ENCODE data around the gene C11orf71. TPM values are rescaled to one million over a fixed set of nuclear protein-coding genes. Genes with fewer than 3 reads are reported as not detected.

Gene C11orf71, protein sequence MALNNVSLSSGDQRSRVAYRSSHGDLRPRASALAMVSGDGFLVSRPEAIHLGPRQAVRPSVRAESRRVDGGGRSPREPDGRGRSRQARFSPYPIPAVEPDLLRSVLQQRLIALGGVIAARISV
- polyA plus RNA-seq (ENCODE audit: low read depth in 6 of 6), result 10 to 100 TPM in 5 of 6 donors, 1 to 10 TPM in 1; 7.0 to 17.2 (median 15.4) TPM

DNA sequence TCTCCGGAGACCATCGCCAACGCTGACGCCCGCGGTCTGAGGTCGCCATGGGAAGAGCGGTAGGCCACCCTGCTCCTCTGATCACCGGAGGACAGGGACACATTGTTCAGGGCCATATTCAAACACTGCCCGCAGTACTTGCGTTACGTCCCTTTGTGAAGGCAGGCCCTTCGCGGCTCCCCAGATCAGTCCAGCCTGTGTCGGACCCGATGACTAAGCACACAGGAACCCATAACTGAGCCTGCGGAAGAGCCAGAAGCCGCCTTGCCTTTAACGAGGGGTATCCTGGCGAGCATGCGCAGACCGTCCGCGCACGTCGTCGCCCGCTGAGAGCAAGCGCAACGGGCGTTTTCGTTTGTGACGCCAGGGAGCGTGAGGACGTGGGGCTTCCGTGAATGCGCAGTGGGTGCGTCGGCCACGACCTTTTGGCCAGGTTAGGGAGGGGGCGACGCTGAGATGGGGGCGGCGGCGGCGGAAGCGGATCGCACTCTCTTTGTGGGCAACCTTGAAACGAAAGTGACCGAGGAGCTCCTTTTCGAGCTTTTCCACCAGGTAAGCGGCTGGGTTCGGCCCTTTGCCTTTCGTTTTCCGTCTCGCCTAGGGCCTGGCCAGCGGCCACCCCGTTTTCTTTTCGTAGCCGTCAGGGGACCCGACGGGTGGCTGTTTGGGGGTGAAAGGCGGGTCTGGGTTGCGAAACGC lies at the start of gene C11orf71, which contains the start of gene RBM7:
Gene C11orf71, minus strand, starts transcription at position 296 of the 699 bp plus-strand sequence. Its CDS starts 180 bp downstream, at position 116.
Gene RBM7, plus strand, starts transcription at position 451 of the 699 bp plus-strand sequence. Its CDS starts 6 bp downstream, at position 457.
- H3K36me3 Mint-ChIP-seq, result peaks cover 9 to 12% of the 10 kb centered on the region in 2 donors
- H3K27me3 Mint-ChIP-seq, result no peaks in the 10 kb centered on the region
- H3K9me3 Mint-ChIP-seq, result no peaks in the 10 kb centered on the region
- H3K4me1 Mint-ChIP-seq, result peaks cover 44 to 68% (median 50%) of the 10 kb centered on the region in 3 donors
- peak within 1 kb of the TSS; percentile 87 to 98 (median 96) for H3K4me3 Mint-ChIP-seq
- DNase-seq, result peak; percentile 96
- peak; percentile 90 to 91 for ATAC-seq (ENCODE audit: low read depth in 2 of 2)
- H3K27ac Mint-ChIP-seq, result peak within 1 kb of the TSS; percentile 97 to 99 (median 99)

DNA sequence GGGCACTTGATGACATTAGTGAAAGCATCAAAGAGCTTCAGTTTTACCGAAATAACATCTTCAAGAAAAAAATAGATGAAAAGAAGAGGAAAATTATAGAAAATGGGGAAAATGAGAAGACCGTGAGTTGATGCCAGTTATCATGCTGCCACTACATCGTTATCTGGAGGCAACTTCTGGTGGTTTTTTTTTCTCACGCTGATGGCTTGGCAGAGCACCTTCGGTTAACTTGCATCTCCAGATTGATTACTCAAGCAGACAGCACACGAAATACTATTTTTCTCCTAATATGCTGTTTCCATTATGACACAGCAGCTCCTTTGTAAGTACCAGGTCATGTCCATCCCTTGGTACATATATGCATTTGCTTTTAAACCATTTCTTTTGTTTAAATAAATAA lies 49.5 kb upstream of the C11orf71 start:
- Mint-ChIP-seq H3K36me3 (peaks cover 15 to 26% of the 10 kb centered on the region in 2 donors), H3K9me3 (peaks cover 0 to 6% (median 0%) of the 10 kb centered on the region in 7 donors), H3K27ac (no peak overlapping the region), H3K27me3 (no peaks in the 10 kb centered on the region), H3K4me3 (no peak overlapping the region), H3K4me1 (peaks cover 0 to 6% (median 0%) of the 10 kb centered on the region in 3 donors)
- DNase-seq (no peak), ATAC-seq (ENCODE audit: low read depth in 2 of 2) (no peak)

DNA sequence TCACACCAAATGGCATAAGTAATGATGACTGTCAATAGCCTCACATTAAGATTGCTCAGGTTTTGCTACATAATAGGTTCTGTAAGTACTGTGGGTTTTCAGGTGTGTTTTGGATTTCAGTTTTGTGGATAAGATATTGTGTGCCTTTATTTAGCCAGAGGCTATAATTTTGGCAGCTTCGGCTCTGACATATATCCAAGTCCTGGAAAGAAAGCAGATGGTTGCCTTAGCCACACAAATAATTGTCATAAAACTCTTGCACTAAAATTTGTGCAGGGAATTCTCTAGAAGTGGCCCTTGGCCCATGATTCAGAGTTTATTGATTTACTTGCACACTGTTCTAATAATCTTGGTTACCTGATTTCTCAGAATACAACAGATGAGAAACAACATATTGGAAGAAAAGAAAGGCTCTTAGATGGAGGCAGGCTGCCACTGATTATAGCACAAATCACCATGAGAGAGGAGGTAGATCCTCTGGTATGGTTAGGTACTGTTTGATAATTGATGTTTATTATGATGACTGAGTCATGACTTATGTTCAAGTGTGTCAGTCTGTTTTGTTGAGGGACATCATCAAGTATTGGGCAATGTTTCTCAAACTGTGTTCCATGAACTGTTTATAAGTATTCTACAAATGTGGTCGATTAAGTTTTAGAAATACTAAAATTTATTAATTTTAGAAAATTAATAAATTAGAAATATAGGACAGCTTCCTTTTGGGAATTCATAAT lies 48.6 kb upstream of the C11orf71 start:
- no peak overlapping the region for H3K27ac Mint-ChIP-seq
- no peaks in the 10 kb centered on the region for H3K27me3 Mint-ChIP-seq
- peaks cover 0 to 6% (median 0%) of the 10 kb centered on the region in 7 donors for H3K9me3 Mint-ChIP-seq
- peaks cover 0 to 6% (median 0%) of the 10 kb centered on the region in 3 donors for H3K4me1 Mint-ChIP-seq
- ATAC-seq (ENCODE audit: low read depth in 2 of 2) (no peak), DNase-seq (no peak)
- peaks cover 24 to 26% of the 10 kb centered on the region in 2 donors for H3K36me3 Mint-ChIP-seq
- no peak overlapping the region for H3K4me3 Mint-ChIP-seq

DNA sequence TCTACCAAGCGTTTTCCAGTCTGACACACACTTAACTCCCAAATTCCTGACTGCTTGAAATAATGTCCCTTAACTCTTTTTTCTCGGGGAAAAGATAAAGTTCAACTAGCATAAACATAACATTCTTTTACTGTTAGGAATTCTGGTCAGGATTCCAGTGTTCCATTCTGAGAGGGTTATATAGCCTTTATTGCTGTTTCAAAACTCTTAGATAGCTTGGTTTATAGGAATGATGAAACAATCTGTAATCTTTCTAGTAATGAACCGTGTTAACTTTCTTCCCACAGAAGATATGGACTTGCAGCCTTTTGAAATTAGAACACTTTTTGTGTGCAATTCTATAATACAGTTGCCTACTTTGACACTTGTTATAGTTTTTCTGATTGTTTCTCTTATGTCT lies 47.6 kb upstream of the C11orf71 start:
- no peak for ATAC-seq (ENCODE audit: low read depth in 2 of 2)
- DNase-seq, result no peak
- Mint-ChIP-seq H3K4me3 (no peak overlapping the region), H3K27ac (no peak overlapping the region), H3K36me3 (peaks cover 24 to 26% of the 10 kb centered on the region in 2 donors), H3K9me3 (peaks cover 0 to 6% (median 0%) of the 10 kb centered on the region in 7 donors), H3K4me1 (peaks cover 0 to 6% (median 0%) of the 10 kb centered on the region in 3 donors), H3K27me3 (no peaks in the 10 kb centered on the region)

DNA sequence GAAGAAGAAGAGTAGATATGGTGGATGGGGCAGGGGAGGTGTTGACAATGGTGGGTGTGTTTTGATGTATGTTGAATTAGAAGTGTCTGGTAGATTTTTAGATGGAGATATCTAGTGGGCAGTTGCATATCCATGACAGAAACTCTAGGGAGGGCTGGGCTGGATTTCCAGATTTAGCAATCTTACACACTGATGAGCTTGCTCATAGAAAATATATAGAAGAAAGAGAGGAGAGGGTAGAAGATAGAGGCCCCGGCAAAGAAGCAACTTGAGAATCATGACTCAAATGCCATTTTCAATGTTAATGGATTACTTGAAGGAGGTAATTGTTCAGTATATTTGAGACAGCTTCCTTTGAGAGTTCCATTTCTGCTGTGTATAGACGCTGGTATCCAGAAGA lies 47.1 kb upstream of the C11orf71 start:
- peaks cover 0 to 6% (median 0%) of the 10 kb centered on the region in 3 donors for H3K4me1 Mint-ChIP-seq
- H3K27me3 Mint-ChIP-seq, result no peaks in the 10 kb centered on the region
- H3K4me3 Mint-ChIP-seq, result no peak overlapping the region
- peaks cover 0 to 6% (median 0%) of the 10 kb centered on the region in 7 donors for H3K9me3 Mint-ChIP-seq
- DNase-seq, result no peak
- H3K27ac Mint-ChIP-seq, result peak overlapping the region in 1 of 6 donors; percentile 57
- no peak for ATAC-seq (ENCODE audit: low read depth in 2 of 2)
- H3K36me3 Mint-ChIP-seq, result peaks cover 24 to 26% of the 10 kb centered on the region in 2 donors

DNA sequence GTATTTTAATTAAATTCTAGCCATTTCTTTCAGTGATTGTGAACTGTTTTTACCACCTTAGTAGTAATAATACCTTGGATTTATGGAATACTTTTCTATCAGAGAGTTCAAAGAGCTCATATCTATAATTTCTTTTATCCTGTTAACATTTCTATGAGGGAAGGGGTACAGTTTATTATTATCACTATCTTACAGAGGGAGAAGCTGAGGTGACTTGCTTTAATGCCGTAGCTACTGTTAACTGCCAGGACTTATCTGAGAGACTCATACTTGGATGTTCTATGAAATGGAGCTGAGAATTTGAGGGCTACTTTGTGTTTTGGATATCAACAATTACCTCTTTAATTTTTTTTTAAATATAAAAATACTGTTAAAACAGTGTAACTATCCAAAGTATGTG lies 42.2 kb upstream of the C11orf71 start:
- Mint-ChIP-seq H3K27me3 (no peaks in the 10 kb centered on the region), H3K36me3 (peaks cover 16 to 20% of the 10 kb centered on the region in 2 donors), H3K9me3 (peaks cover 0 to 6% (median 0%) of the 10 kb centered on the region in 7 donors), H3K27ac (no peak overlapping the region), H3K4me1 (peaks cover 15 to 25% (median 21%) of the 10 kb centered on the region in 3 donors), H3K4me3 (no peak overlapping the region)
- no peak for DNase-seq
- ATAC-seq (ENCODE audit: low read depth in 2 of 2), result no peak

DNA sequence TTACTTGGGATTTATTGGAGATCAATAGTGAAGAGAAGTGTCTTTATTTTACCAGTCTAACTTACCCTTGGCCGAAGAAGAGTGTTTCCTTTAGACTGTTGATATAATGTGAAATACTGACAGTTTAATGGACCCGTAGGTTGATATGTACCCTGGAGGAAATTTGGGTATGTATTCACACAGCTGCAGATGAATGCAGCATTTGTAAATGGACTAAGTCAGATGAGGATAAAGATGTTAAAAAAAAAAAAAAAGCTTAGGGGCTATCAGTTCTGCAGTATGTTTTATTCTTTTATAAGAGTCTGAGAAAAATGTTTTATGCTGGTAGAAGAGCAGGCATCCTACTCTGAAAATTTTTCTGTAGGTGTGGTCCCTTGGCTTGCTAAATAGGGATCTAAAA lies 41.6 kb upstream of the C11orf71 start:
- no peak overlapping the region for H3K27ac Mint-ChIP-seq
- H3K4me1 Mint-ChIP-seq, result peaks cover 15 to 25% (median 21%) of the 10 kb centered on the region in 3 donors
- H3K9me3 Mint-ChIP-seq, result peaks cover 0 to 6% (median 0%) of the 10 kb centered on the region in 7 donors

DNA sequence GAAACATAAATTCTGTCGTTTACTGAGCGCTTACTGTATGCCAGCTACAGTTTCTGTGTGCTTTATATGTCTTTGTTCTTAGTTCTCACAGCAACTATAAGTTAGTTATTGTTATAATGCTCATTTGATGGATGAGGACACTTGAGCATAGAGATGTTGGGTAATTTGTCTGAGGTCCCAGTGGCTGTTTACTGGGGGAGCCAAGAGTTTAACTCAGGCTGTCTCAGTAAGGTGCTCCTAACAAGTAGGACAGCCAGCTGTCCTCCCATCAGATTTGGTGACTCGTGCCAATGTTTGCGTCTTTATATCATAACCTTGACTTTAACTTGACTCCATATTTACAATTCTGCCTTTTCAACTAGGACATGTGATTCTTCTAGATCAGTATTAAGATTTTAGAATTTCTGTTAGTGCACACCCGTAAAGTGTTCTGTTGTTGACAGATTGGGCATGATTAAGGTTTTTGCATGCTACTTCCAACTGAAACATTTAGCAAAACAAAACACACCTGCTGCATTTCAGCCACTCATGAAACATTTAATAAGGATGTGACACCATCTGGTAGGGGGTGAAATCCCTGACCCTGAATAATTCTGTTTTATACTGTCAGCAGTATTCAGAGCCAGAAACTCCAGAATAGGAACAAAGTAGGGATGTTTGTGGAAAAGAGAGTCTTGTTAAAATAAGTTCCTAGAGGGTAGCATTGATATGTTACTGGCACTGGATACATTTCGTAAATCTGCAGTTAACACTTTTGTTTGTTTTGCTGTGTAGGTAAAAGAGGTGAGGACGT lies 40.9 kb upstream of the C11orf71 start:
- Mint-ChIP-seq H3K36me3 (peaks cover 3 to 14% of the 10 kb centered on the region in 2 donors), H3K27ac (no peak overlapping the region)

More for the DNA sequence above, 41.6 kb upstream of the C11orf71 start:
- Mint-ChIP-seq H3K27me3 (no peaks in the 10 kb centered on the region), H3K36me3 (peaks cover 10 to 20% of the 10 kb centered on the region in 2 donors), H3K4me3 (peak overlapping the region in 1 of 8 donors; percentile 48)
- ATAC-seq (ENCODE audit: low read depth in 2 of 2) (no peak), DNase-seq (no peak)

DNA sequence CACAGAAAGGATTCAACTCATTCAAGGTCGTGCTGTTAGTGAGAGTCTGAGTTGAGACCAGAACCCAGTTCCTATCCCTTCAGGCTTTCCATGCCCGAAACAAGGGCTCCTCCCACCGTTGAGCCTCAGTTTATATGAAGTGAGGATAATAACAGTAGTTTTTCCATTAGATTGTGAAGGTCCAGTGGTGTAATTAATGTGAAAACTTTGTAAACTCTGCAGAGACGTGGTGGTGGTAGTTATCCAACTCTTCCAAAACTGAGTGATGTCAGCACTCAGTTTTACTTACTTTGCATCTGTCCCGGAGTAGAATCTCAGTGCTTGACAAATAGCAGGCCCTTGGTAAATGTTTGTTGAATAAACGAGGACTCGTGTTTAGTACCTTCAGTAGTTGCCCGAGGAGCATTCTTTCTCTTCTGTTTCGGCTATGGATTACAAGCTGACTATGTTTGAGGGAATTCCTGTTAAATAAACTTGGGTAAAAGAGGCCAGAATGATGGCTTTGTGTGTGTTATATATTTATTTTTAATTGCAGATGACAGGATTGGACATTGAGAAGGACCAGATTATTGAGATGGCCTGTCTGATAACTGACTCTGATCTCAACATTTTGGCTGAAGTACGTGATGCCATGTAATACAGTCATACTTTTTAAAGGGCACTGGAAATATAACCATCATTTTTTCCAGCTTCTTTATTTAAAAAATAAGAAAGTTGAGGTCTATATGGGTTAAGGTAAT lies 40.0 kb upstream of the C11orf71 start:
- H3K36me3 Mint-ChIP-seq, result peaks cover 0 to 10% of the 10 kb centered on the region in 2 donors
- H3K4me1 Mint-ChIP-seq, result peaks cover 15 to 21% (median 19%) of the 10 kb centered on the region in 3 donors
- DNase-seq (no peak), ATAC-seq (ENCODE audit: low read depth in 2 of 2) (no peak)
- peak overlapping the region in 5 of 6 donors; percentile 74 to 97 (median 89) for H3K27ac Mint-ChIP-seq
- no peaks in the 10 kb centered on the region for H3K27me3 Mint-ChIP-seq
- peak overlapping the region; percentile 87 to 99 (median 98) for H3K4me3 Mint-ChIP-seq
- H3K9me3 Mint-ChIP-seq, result no peaks in the 10 kb centered on the region

More for the DNA sequence above, 40.9 kb upstream of the C11orf71 start:
- ATAC-seq (ENCODE audit: low read depth in 2 of 2) (no peak), DNase-seq (no peak)
- peak overlapping the region in 4 of 8 donors; percentile 37 to 99 (median 56) for H3K4me3 Mint-ChIP-seq
- H3K4me1 Mint-ChIP-seq, result peaks cover 15 to 21% (median 19%) of the 10 kb centered on the region in 3 donors
- peaks cover 0 to under 1% (median 0%) of the 10 kb centered on the region in 7 donors for H3K9me3 Mint-ChIP-seq
- H3K27me3 Mint-ChIP-seq, result no peaks in the 10 kb centered on the region

DNA sequence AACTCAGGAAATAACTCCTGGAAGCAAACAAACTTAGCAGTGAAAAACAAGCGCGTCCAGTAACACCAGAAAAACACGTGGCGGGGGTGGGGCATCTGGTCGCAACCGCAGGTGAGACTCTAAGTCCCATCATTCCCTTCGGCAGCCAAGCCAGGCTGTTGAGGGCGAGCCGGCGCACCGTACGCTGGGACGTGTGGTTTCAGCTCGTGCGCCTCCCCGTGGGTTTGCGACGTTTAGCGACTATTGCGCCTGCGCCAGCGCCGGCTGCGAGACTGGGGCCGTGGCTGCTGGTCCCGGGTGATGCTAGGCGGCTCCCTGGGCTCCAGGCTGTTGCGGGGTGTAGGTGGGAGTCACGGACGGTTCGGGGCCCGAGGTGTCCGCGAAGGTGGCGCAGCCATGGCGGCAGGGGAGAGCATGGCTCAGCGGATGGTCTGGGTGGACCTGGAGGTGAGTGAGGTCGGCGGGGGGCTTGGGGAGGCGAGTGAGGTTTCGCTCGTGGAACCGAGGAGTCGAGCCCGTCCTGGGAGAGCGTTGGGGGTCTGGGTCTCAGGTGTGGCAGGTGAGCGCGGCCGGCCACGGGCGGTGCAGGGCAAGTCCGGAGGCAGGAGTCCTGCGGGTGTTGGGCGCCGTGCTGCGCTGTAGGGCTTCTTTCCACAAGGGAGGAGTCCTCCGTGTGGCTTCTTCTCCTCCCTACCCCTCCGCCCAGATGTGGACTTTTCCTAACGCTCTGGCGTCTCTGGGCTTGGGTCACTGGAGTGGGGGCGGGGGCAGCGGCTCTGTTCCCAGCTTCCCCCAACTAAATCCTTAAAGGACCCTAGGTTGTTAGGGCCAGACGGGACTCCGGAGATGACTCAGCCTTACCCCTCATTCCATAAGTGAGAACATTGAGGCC lies 39.2 kb upstream of the C11orf71 start, which contains the start of gene REXO2:
Gene REXO2, plus strand, starts transcription at position 239 of the 892 bp plus-strand sequence. Its CDS starts 62 bp downstream, at position 301.
- H3K4me3 Mint-ChIP-seq, result peak within 1 kb of the TSS; percentile 87 to 99 (median 98)
- peak within 1 kb of the TSS; percentile 86 to 97 (median 92) for H3K27ac Mint-ChIP-seq
- H3K4me1 Mint-ChIP-seq, result peaks cover 15 to 21% (median 19%) of the 10 kb centered on the region in 3 donors
- peak; percentile 92 for DNase-seq
- peak; percentile 99 for ATAC-seq (ENCODE audit: low read depth in 2 of 2)
- peaks cover 0 to 5% of the 10 kb centered on the region in 2 donors for H3K36me3 Mint-ChIP-seq
- no peaks in the 10 kb centered on the region for H3K27me3 Mint-ChIP-seq
- H3K9me3 Mint-ChIP-seq, result no peaks in the 10 kb centered on the region

DNA sequence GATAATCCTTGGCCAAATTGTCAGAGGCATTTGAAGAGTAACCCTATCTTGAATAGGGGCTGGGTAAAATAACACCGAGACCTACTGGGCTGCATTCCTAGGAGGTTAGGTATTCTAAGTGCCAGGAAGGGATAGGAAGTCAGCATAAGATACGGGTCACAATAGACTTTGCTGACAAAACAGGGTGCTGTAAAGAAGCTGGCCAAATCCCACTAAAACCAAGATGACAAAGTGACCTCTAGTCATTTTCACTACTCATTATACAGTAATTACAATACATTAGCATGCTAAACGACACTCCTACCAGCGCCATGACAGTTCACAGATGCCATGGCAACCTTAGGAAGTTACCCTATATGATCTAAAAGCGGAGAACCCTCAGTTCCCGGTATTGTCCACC lies 38.0 kb upstream of the C11orf71 start:
- no peak for DNase-seq
- H3K9me3 Mint-ChIP-seq, result no peaks in the 10 kb centered on the region
- H3K36me3 Mint-ChIP-seq, result no peaks in the 10 kb centered on the region
- peak overlapping the region in 1 of 6 donors; percentile 27 for H3K27ac Mint-ChIP-seq
- H3K27me3 Mint-ChIP-seq, result no peaks in the 10 kb centered on the region
- H3K4me1 Mint-ChIP-seq, result peaks cover 15 to 21% (median 19%) of the 10 kb centered on the region in 3 donors
- H3K4me3 Mint-ChIP-seq, result peak overlapping the region; percentile 2 to 97 (median 40)
- no peak for ATAC-seq (ENCODE audit: low read depth in 2 of 2)

All from naive B cell (primary cell).